H1 (cell line): ENCODE data around the gene FSTL4. TPM values are rescaled to one million over a fixed set of nuclear protein-coding genes. Genes with fewer than 3 reads are reported as not detected.

ENCODE experiments used
- CTCF ChIA-PET: fragments of 300-600 bp; sonication (Branson Sonifier 250); formaldehyde crosslinking; loops from one replicate; lab custom pipeline; 2021; ENCODE audit not compliant: partially characterized antibody; lab: Charles Lee
- POLR2A ChIA-PET: fragments of 300-600 bp; sonication (Branson Sonifier 250); formaldehyde crosslinking; loops from one replicate; lab custom pipeline; 2021; ENCODE audit warnings: inconsistent platforms; ENCODE audit not compliant: partially characterized antibody; lab: Charles Lee
- DNase-seq, 2 experiments: peaks; one replicate each; pipeline versions ENCODE4 v3.0.0 to v3.0.0-alpha.2; 2010 to 2022; ENCODE audit warnings: low spot score in 2 of 2, low read depth in 1 of 2, mixed read lengths in 1 of 2
- FAIRE-seq: peaks from 2 replicates; lab custom pipeline; 2011; peaks lifted over from hg19 to GRCh38; lab: Jason Lieb, UNC
- H2AFZ ChIP-seq: 2 replicates; pipeline ENCODE4 v1.8.1; 2012; ENCODE audit warnings: low read length, inconsistent platforms
- H2AK5ac ChIP-seq: 2 replicates; pipeline ENCODE4 v1.6.1; 2013; ENCODE audit warnings: low read depth, low read length
- H2BK120ac ChIP-seq: replicated peaks from 2 replicates; pipeline ENCODE3; 2013; ENCODE audit warnings: low read depth, low read length, inconsistent platforms
- H2BK12ac ChIP-seq: 2 replicates; pipeline ENCODE4 v1.6.1; 2013; ENCODE audit warnings: low read depth, low read length
- H2BK15ac ChIP-seq: 2 replicates; pipeline ENCODE4 v1.6.1; 2013; ENCODE audit warnings: low read length
- H2BK20ac ChIP-seq: 2 replicates; pipeline ENCODE4 v1.6.1; 2013; ENCODE audit warnings: low read length
- H2BK5ac ChIP-seq: 2 replicates; pipeline ENCODE4 v1.6.1; 2013; ENCODE audit warnings: low read depth, low read length
- H3K14ac ChIP-seq: 2 replicates; pipeline ENCODE4 v1.6.1; 2013; ENCODE audit warnings: inconsistent platforms; ENCODE audit not compliant: insufficient read length
- H3K18ac ChIP-seq: 2 replicates; pipeline ENCODE4 v1.6.1; 2013; ENCODE audit warnings: low read length; ENCODE audit errors: extremely low read depth
- H3K23ac ChIP-seq: 2 replicates; pipeline ENCODE4 v1.6.1; 2013; ENCODE audit warnings: inconsistent platforms; ENCODE audit not compliant: insufficient read length
- H3K23me2 ChIP-seq: 2 replicates; pipeline ENCODE4 v1.6.1; 2013; ENCODE audit warnings: low read depth, low read length
- H3K27ac ChIP-seq: 2 replicates; pipeline ENCODE4 v1.6.1; 2011; ENCODE audit warnings: low read depth, low read length, inconsistent platforms
- H3K27me3 ChIP-seq, 4 experiments: replicated peaks in 1 of 4; 1 replicate in 1 of 4; 2 replicates in 3 of 4; pipeline versions ENCODE4 v1.6.1 to v1.8.1; 2011 to 2013; ENCODE audit warnings: low read length in 3 of 4, mild to moderate bottlenecking in 3 of 4, inconsistent platforms in 2 of 4, mixed read lengths in 2 of 4, moderate library complexity in 1 of 4; ENCODE audit not compliant: control insufficient read depth in 3 of 4, insufficient read depth in 3 of 4; ENCODE audit errors: extremely low read depth in 1 of 4
- H3K36me3 ChIP-seq, 4 experiments: 2 replicates each; pipeline versions ENCODE4 v1.6.1 to v1.8.1; 2011 to 2013; ENCODE audit warnings: mild to moderate bottlenecking in 4 of 4, low read length in 3 of 4, moderate library complexity in 2 of 4, control low read depth in 1 of 4, inconsistent platforms in 1 of 4; ENCODE audit not compliant: insufficient read depth in 4 of 4, control insufficient read depth in 2 of 4
- H3K4ac ChIP-seq: replicated peaks from 2 replicates; pipeline ENCODE3; 2013; ENCODE audit warnings: low read length, low read depth, mixed read lengths, inconsistent platforms; ENCODE audit not compliant: insufficient read length
- H3K4me1 ChIP-seq, 4 experiments: replicated peaks in 1 of 4; 1 replicate in 1 of 4; 2 replicates in 3 of 4; pipeline versions ENCODE4 v1.6.1 to v1.8.1; 2011 to 2013; ENCODE audit warnings: low read length in 3 of 4, inconsistent platforms in 2 of 4, mixed read lengths in 1 of 4; ENCODE audit not compliant: insufficient read depth in 4 of 4, control insufficient read depth in 3 of 4
- H3K4me2 ChIP-seq, 2 experiments: 2 replicates each; pipeline versions ENCODE4 v1.6.1 to v1.8.1; 2011 to 2013; ENCODE audit warnings: low read depth in 2 of 2, low read length in 2 of 2, control low read depth in 1 of 2, inconsistent platforms in 1 of 2, mild to moderate bottlenecking in 1 of 2; ENCODE audit not compliant: insufficient read depth in 1 of 2
- H3K4me3 ChIP-seq, 4 experiments: fragments of 200-600, 300-600 bp in 1 of 4; sonication (generic), shearing (Covaris generic), sonication (Bioruptor Twin) in 1 of 4; 2 replicates each; pipeline versions ENCODE4 v1.5.1 to v1.8.1; 2011 to 2016; ENCODE audit warnings: low read length in 4 of 4, low read depth in 3 of 4, control low read depth in 2 of 4, inconsistent platforms in 2 of 4, mild to moderate bottlenecking in 2 of 4, mixed read lengths in 1 of 4, moderate library complexity in 1 of 4; ENCODE audit not compliant: insufficient read depth in 2 of 4; ENCODE audit errors: extremely low read depth in 1 of 4
- H3K56ac ChIP-seq: replicated peaks from 2 replicates; pipeline ENCODE3; 2013; ENCODE audit warnings: low read depth, mild to moderate bottlenecking, mixed read lengths, low read length, inconsistent platforms; ENCODE audit not compliant: insufficient read length
- H3K79me1 ChIP-seq: 2 replicates; pipeline ENCODE4 v1.6.1; 2013; ENCODE audit warnings: low read depth, low read length, control low read depth
- H3K79me2 ChIP-seq, 2 experiments: 2 replicates each; pipeline versions ENCODE4 v1.6.1 to v1.8.1; 2012 to 2013; ENCODE audit warnings: low read length in 2 of 2, mild to moderate bottlenecking in 2 of 2, inconsistent platforms in 1 of 2; ENCODE audit not compliant: insufficient read depth in 2 of 2, control insufficient read depth in 1 of 2
- H3K9ac ChIP-seq, 4 experiments: replicated peaks in 1 of 4; 1 replicate in 1 of 4; 2 replicates in 3 of 4; pipeline versions ENCODE4 v1.6.1 to v1.8.1; 2011 to 2013; ENCODE audit warnings: low read depth in 3 of 4, low read length in 3 of 4, control low read depth in 2 of 4, mild to moderate bottlenecking in 2 of 4, moderate library complexity in 2 of 4, inconsistent platforms in 1 of 4; ENCODE audit errors: extremely low read depth in 1 of 4
- H3K9me3 ChIP-seq, 2 experiments: 2 replicates each; pipeline versions ENCODE4 v1.6.1 to v1.8.1; 2012 to 2013; ENCODE audit warnings: mild to moderate bottlenecking in 2 of 2, moderate library complexity in 2 of 2, control low read depth in 1 of 2, inconsistent platforms in 1 of 2, low read depth in 1 of 2, low read length in 1 of 2, mixed read lengths in 1 of 2; ENCODE audit not compliant: insufficient read depth in 2 of 2
- H4K20me1 ChIP-seq, 2 experiments: replicated peaks in 1 of 2; 2 replicates each; pipeline versions ENCODE3 to v1.8.1; 2011 to 2013; ENCODE audit warnings: inconsistent platforms in 2 of 2, low read length in 2 of 2, mild to moderate bottlenecking in 1 of 2; ENCODE audit not compliant: insufficient read depth in 2 of 2, control insufficient read depth in 1 of 2
- H4K5ac ChIP-seq: 2 replicates; pipeline ENCODE4 v1.6.1; 2013; ENCODE audit warnings: low read length, low read depth, mixed read lengths, inconsistent platforms; ENCODE audit not compliant: insufficient read length
- H4K8ac ChIP-seq: 2 replicates; pipeline ENCODE4 v1.8.0; 2013; ENCODE audit warnings: mild to moderate bottlenecking, moderate library complexity, low read length, inconsistent platforms; ENCODE audit not compliant: insufficient read depth; ENCODE audit errors: extremely low read depth
- H4K91ac ChIP-seq: replicated peaks from 2 replicates; pipeline ENCODE3; 2013; ENCODE audit warnings: low read length, mixed read lengths, inconsistent platforms; ENCODE audit not compliant: insufficient read length
- CEBPB ChIP-seq: IDR thresholded peaks from 2 replicates; pipeline ENCODE4 v1.6.1; 2012; ENCODE audit warnings: low read depth, low read length
- CHD2 ChIP-seq: IDR thresholded peaks from 2 replicates; pipeline ENCODE4 v1.6.1; 2012; ENCODE audit warnings: low read length, improper control_type of control experiment
- KDM5A ChIP-seq: fragments of 200-600 bp; IDR thresholded peaks from 2 replicates; pipeline ENCODE4 v1.7.1; 2012; ENCODE audit warnings: mild to moderate bottlenecking, low read length, inconsistent platforms, mixed read lengths
- MAFK ChIP-seq: IDR thresholded peaks from 2 replicates; pipeline ENCODE4 v1.6.1; 2012; ENCODE audit warnings: low read depth, mild to moderate bottlenecking, improper control_type of control experiment, low read length
- SIRT6 ChIP-seq: IDR thresholded peaks from one replicate; pipeline ENCODE4 v1.7.1; 2012; ENCODE audit warnings: low read length, inconsistent platforms
- SP4 ChIP-seq: IDR thresholded peaks from 2 replicates; pipeline ENCODE4 v1.6.1; 2012; ENCODE audit warnings: low read length, inconsistent platforms
- SRF ChIP-seq: IDR thresholded peaks from 2 replicates; pipeline ENCODE4 v1.6.1; 2011; ENCODE audit warnings: mild to moderate bottlenecking, low read depth, low read length, moderate library complexity
- TBP ChIP-seq: IDR thresholded peaks from 2 replicates; pipeline ENCODE4 v1.6.1; 2011; ENCODE audit warnings: low read depth, low read length, improper control_type of control experiment
- TCF12 ChIP-seq: IDR thresholded peaks from 2 replicates; pipeline ENCODE4 v1.6.1; 2011; ENCODE audit warnings: low read depth, mild to moderate bottlenecking, low read length
- YY1 ChIP-seq: IDR thresholded peaks from 2 replicates; pipeline ENCODE4 v1.6.1; 2011; ENCODE audit warnings: low read depth, mild to moderate bottlenecking, low read length
- WGBS, 2 experiments: shearing (Covaris generic) in 1 of 2; methylation state at CpG; one replicate each; pipeline versions ENCODE4 v1.1.6 to v1.1.7; 2013 to 2015; ENCODE audit warnings: low lambda C conversion rate in 2 of 2, mixed read lengths in 2 of 2, inconsistent platforms in 1 of 2, low coverage in 1 of 2, missing lambda C conversion rate in 1 of 2; ENCODE audit not compliant: insufficient replicate concordance in 2 of 2, insufficient coverage in 1 of 2, insufficient read length in 1 of 2; ENCODE audit errors: extremely low coverage in 1 of 2, missing lambda C conversion rate in 1 of 2; 5-methylcytosine and 5-hydroxymethylcytosine counted together
- polyA plus RNA-seq, 7 experiments: library from polyadenylated mRNA; depleted of rRNA in 3 of 7; stranded (reverse) in 5 of 7; unstranded in 2 of 7; fragments of >200 nt in 5 of 7; fragments of 200-250 nt in 2 of 7; gene quantifications; 1 replicate in 5 of 7; 2 replicates in 1 of 7; 4 replicates in 1 of 7; pipeline versions ENCODE4 v1.2.1 to v1.2.3, GENCODE V29; 2011 to 2013; ENCODE audit warnings: missing spikeins in 2 of 7, mixed read lengths in 2 of 7
- total RNA-seq: library from RNA; stranded (reverse); fragmentation: NEBNext Ultra II Directional; extraction: Animal tissue kit (Norgen Biotek cat#: 25700); gene quantifications from 2 replicates; pipeline ENCODE4 v1.2.1, GENCODE V29; 2021
- TF ChIP-seq, protein P1 (sequence below), 3 experiments: IDR thresholded peaks; 1 replicate in 2 of 3; 2 replicates in 1 of 3; pipeline versions ENCODE4 v1.5.1 to v1.6.1; 2011; ENCODE audit warnings: low read length in 3 of 3, mild to moderate bottlenecking in 3 of 3, inconsistent platforms in 2 of 3, low read depth in 1 of 3, moderate library complexity in 1 of 3; ENCODE audit not compliant: insufficient read depth in 1 of 3; ENCODE audit errors: control extremely low read depth in 1 of 3

FSTL4 gene
- total and polyA plus RNA-seq, 2 of the 8 experiments (the other 6 are each of a cell fraction or from before 2014, with no cell fraction given), result 3.1 to 4.1 TPM

DNA sequence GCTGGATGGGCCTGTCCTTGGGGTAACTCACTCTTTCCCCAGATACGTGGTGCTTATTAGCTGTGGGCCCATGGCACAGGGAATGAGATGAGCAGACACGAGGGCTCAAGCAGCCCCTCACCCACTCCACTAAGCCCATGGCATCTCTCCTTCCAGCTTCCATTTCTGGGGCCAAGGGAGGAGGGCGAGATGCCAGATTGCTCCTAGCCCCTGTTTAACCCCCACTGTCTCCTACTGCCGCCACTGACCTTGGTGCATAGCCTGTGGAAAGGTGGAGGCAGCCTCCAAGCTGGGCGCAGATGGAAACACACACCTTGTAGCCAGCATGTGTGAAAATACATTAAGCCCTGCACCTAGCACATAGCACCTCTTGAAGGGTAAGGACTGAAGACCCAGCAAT is 167.6 kb downstream of the FSTL4 start:
- ChIA-PET CTCF (interaction anchor here (0.8 to 3.3 kb wide), 4 partner anchors 16 to 376 kb away, joined by 3 to 12 read pairs (median 7); no protein-coding TSS in a partner anchor), POLR2A (interaction anchor here (0.6 kb wide), 1 partner anchor 26 kb away, joined by 3 read pairs; no protein-coding TSS in a partner anchor)
- Histone ChIP-seq H4K91ac (no peak overlapping the region), H3K4ac (no peak overlapping the region), H2BK15ac (no peak overlapping the region), H3K14ac (no peak overlapping the region), H3K18ac (no peak overlapping the region), H3K27me3 (no peaks in the 10 kb centered on the region), H3K4me1 (no peaks in the 10 kb centered on the region), H3K23ac (no peak overlapping the region), H2BK20ac (no peak overlapping the region), H2BK120ac (no peak overlapping the region), H3K27ac (no peak overlapping the region), H3K4me2 (no peak overlapping the region), H3K9ac (no peak overlapping the region), H2AK5ac (no peak overlapping the region), H3K79me2 (no peaks in the 10 kb centered on the region), H3K23me2 (no peaks in the 10 kb centered on the region), H3K79me1 (no peaks in the 10 kb centered on the region), H3K9me3 (no peaks in the 10 kb centered on the region), H2BK12ac (no peak overlapping the region), H4K8ac (no peak overlapping the region), H4K20me1 (no peaks in the 10 kb centered on the region), H4K5ac (no peak overlapping the region), H3K4me3 (no peak overlapping the region), H2AFZ (no peak overlapping the region), H3K56ac (no peak overlapping the region), H2BK5ac (no peak overlapping the region), H3K36me3 (no peaks in the 10 kb centered on the region)
- FAIRE-seq, result no peak
- TF ChIP-seq SIRT6, result no peak
- TF ChIP-seq MAFK, result no peak
- no peak for TF ChIP-seq YY1
- no peak for TF ChIP-seq TCF12
- no peak for TF ChIP-seq CEBPB
- TF ChIP-seq TBP, result no peak
- TF ChIP-seq SP4, result no peak
- no peak for TF ChIP-seq KDM5A
- no peak for TF ChIP-seq CHD2
- TF ChIP-seq SRF, result no peak
- TF ChIP-seq, protein P1, sequence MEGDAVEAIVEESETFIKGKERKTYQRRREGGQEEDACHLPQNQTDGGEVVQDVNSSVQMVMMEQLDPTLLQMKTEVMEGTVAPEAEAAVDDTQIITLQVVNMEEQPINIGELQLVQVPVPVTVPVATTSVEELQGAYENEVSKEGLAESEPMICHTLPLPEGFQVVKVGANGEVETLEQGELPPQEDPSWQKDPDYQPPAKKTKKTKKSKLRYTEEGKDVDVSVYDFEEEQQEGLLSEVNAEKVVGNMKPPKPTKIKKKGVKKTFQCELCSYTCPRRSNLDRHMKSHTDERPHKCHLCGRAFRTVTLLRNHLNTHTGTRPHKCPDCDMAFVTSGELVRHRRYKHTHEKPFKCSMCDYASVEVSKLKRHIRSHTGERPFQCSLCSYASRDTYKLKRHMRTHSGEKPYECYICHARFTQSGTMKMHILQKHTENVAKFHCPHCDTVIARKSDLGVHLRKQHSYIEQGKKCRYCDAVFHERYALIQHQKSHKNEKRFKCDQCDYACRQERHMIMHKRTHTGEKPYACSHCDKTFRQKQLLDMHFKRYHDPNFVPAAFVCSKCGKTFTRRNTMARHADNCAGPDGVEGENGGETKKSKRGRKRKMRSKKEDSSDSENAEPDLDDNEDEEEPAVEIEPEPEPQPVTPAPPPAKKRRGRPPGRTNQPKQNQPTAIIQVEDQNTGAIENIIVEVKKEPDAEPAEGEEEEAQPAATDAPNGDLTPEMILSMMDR (IDR thresholded peaks at IDR 0.05; ENCODE audit: control extremely low read depth in 1 of 3, insufficient read depth in 1 of 3, low read depth in 1 of 3, low read length in 3 of 3), result no peak
- 91% methylated on average over 5 of the region's 5 CpGs; no CpG with 5 or more reads in 1 of the 2 experiments for WGBS, 2 experiments
- DNase-seq, result no peak
